RPMI8226 (cell line): ENCODE measurements around the gene ZSCAN9.

Experiments used
- DNase-seq: peaks from one replicate; pipeline ENCODE4 v3.0.0-alpha.2; 2015

The ZSCAN9 gene

DNA sequence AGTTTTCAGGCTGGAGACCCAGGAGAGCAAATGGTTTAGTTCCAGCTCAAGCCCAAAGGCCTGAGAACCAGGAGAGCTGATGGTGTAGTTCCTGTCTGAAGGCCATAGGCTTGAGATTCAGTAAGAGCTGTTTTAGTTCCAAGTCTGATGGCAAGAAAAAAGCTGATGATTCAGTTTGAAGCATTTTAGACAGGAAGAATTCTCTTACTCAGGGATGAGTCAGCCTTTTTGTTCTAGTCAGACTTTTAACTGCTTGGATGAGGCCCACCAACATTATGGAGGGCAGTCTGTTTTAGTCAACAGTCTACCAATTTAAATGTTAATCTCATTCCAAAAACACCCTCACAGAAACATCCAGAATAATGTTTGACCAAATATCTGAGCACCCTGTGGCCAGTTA lies 44.4 kb downstream of the ZSCAN9 start:
- peak; percentile 56 for DNase-seq

DNA sequence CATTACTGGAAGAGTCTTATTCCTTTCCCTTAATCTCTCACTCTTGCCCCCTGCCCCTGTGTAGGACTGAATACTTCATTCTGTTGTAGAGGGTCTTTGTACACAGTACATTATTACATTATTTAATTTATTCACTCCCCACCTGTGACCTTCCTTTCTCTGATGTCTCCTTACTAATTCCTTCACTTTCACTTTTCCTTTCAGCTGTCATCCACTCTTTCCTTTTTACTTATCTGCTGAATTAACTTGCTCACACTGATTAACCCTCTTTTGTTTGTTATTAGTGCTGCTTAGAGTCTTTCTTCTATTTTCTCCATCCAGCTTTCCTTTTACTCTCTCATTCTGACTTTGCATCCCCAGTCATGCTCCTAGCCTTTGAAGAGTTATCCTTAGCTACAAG lies 49.8 kb downstream of the ZSCAN9 start:
- no peak for DNase-seq

DNA sequence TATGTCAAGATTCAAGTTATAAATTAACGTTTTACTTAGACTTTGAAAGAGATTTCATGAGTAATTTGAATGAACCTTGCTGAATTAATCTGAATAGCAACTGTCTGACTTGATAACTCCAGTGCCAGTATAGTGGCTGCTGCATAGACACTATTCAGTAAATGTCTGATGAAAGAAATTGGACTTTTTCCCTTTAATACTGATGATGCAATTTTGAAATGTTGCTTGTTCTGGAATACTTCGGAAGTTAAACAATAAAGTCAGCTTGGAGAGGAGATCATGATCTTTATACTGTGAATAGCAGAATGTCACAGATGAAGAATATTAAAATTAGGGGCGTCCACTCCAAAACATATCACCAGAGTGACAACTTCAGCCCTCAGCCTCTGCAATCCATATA lies 52.7 kb downstream of the ZSCAN9 start:
- no peak for DNase-seq

- DNase-seq: no peak
Measured at GRCh38 chr6:28280595-28281287, 55.7 kb downstream of the ZSCAN9 start.

DNA sequence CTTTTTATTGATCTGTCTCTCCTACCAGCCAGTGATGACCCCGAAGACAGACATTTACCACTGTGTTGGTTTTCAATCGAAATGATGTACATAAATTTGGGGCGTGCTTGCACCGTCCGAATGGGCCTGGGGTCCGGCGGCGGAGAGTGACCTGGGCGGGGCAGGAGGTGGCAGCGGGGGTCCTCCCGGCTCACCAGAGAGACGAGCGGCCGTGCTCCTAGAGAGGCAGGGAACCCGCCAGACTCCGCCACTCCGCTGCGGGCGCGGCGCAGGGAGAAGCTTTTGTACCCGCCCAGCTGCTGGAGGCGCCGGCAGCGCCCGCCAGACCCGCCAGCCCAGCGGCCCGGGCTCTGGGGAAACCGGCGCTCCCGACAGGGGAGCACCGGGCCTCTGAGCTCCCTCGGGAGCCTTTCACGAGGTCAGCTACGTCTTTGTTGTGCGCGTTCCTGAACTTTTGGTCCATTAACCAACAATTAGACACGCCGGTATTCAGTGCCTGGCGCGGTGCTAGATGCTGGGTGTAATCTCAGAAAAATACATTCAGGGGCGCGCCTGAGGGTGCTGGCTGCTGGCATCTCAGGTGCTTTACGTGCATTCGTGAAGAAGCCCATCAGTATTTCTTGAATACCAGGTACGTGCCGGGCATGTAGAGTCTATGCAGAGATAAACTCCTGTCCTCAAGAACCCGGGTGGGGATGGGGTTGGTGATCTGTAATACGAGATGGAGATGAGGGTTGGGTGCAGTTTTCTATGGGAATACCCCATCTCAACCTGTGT lies 56.4 kb downstream of the ZSCAN9 start, which contains the start of gene PGBD1:
TSS of gene PGBD1 (plus strand) at position 285 of the 777 bp plus-strand sequence. CDS start 2,242 bp downstream, outside the sequence.
- DNase-seq: peak; percentile 71

DNA sequence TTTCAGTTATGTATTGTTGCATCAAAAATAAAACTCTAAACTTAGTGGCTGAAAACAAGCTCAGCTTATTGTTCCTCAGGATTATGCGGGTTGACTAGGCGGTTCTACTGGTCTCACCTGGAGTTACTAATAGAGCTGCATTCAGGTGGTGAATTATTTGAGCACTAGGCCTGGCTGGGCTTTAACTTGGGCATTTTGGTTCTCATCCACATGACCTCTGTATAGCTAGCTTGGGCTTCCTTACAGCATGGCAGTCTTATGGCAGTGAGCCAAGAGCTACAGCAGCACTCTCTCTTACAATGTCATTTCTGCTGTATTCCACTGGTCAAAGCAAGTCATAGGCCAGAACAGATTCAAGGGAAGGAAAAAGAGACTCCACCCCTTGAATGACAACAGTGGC lies 57.9 kb downstream of the ZSCAN9 start:
- DNase-seq: peak; percentile 18
